NCI-H2107 treated with DMSO at 0.1 percent for 48 hours (cell line): ENCODE measurements around the gene KCNJ15.

ENCODE experiments used
- DNase-seq: peaks from one replicate; lab custom pipeline; 2025; ENCODE audit not compliant: unreplicated experiment; lab: John Stamatoyannopoulos, UW

KCNJ15 gene

DNA sequence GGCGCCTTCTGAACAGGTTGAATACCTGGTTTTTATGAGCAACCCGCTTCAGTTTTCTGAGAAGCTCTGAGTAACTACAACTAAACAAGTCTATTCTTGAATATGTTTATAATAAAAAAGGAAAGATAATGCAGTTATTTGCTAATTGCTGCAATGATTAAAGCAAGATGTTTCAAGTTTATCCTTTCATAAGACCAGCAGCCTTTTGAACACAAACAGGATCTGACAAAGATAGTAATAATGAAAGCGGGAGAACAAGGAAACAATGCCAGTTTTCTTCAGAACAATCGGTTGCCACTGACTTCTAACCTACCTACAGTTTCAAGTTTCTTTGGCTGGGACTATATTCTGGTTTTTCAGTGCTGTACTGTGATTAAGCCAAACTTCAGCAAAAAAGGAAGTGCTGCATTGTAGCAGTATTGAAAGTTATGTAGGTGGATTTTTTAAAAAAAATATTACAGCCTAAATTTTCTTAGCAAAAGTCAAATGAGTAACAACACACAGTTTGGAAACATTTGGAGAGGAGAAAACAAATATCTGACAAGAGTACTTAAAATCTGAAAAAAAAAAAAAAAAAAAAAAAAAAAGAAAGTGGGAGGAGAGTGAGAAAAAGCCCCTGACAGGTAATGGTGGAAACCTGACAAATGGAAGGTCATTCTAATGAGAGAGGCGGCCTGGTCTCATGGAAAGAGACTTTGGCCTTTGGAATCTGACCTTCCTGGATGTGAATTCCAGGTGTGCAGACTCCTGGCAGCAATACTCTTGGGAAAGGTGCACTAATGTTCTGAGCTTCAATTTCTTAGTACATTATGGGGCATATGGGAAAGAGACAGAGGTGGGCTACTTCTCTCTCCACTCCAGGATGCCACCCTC lies 11.4 kb downstream of the KCNJ15 start:
- no peak for DNase-seq

DNA sequence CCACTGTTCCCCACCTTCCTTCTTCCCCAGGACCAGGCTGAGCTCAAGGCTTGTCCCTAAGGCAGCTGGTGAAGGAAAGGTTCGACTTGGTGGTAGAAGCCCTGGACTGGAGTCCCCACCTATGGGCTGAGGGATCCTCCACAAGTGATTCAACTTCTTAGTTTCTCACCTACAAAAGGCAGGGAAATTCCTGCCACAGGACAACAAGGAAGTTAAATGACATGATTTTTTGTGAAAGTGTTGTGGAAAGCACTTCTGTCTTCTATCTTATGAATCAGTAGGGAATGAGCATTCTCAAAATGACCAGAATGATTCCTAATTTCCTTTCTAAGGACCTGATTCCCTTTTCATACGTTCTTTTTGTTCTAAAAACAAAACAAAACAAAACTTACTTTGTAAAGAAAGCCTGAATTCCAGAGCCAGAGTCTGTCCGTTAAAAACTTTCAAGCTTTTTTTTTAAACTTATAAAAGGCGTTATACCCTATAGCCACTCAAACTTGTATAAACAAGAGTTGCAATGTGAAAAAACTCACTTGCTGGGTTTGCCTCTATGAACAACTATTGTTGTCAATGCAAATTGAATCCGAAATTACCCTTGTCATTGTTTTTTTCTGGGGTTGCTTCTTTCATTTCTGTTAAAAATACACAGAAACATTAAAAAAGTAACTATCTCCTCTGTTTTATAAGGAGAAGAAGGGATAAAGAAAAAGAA lies 12.2 kb downstream of the KCNJ15 start:
- DNase-seq = no peak

- no peak for DNase-seq
These were observed 12.8 kb downstream of the KCNJ15 start for GRCh38 chr21:38269576-38269936.

DNA sequence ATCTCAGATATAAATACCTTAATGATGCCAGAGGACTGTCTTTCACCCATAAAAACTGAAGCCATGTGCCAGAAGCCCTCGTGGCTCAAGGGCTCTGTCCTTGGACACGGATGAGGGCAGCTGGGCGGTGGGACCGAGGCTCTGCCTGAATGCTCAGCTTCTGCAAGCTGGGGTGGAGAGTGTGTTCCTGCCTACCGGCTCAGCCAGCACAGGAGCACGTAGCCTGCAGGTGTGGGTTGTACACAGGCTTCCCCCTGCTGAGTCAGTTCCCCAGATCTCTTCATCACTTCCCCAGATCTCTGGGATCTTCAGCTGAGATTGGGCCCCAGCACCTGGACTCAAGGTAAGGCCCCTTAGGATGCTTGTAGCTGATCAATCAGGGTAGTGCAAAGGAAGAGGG lies 15.4 kb downstream of the KCNJ15 start:
- no peak for DNase-seq

DNA sequence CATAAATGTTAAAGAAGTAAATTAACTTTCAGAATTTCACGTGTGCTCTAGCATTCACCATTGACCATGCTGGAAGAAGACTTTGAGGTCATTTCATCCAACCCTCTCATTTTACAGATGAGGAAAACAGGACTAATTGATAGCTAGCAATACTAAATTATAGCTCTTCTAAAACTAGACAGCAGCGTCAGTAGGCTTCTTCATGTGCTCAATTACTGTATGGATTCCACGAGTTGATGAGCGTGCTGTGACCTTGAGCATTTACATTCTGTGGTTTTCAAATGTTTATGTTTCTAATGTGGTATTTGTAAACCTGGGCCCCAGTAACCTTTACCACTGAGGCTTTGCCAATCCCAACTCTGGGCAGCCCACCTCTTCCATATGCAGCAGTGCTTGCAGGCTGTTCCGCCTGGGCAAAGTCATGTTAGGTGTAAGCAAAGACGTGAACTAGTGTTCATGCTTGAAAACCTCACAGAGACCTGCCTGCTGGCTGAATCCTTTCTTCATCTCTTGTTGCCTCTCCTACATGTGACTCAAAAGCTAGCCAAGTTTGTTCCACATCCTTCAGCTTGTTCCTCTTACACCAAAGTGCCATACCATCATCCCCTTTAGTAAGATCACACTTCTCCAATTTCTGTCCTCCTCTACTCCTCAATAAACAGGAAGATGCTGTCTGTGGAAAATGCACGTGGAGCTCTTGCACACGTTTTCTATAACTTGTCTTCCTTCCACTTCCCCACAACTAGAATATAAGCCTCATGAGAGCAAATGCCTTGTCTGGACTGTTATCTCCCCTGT lies 17.2 kb downstream of the KCNJ15 start:
- no peak for DNase-seq

- no peak for DNase-seq
These were observed 20.8 kb downstream of the KCNJ15 start for GRCh38 chr21:38277501-38278131.

- no peak for DNase-seq
These were observed 23.7 kb downstream of the KCNJ15 start for GRCh38 chr21:38280454-38280853.

DNA sequence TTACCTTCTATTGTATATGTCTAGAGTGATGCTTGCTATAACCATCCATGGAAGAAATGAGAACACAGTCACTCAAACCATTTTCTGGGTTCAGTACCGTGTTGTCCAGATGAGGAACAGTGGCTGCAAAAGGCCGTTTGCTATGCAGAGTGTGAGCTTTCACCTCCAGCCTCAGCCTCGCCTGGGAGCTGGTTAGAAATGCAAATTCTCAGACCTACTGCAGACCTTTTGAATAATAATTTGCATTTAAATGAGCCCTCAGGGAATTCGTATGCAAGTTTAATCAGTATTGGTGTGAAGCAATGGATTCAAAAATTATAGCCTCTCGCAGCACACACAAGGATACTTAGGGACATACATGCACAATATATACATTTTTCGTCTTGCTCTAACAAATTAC lies 24.1 kb downstream of the KCNJ15 start:
- no peak for DNase-seq

DNA sequence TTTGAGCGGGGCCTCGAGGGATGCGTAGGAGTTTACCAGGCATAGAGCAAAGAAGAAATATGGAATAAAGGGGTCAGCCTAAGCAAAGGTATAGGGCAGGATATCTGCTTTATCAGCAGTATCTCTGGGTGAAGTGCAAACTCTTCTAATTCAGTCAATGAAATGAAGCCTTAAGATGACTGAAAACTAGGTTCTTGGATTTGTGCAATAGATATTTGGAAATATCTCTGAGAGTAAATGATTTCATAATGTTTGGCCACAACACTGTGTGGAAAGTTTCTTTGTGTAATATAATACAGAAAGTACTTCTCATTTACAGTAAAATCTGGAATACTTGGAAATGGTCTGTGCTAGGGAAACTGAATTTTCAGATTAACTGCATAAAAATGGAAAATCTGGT lies 26.1 kb downstream of the KCNJ15 start:
- no peak for DNase-seq

GRCh38 chr21:38284216-38284615 lies 27.4 kb downstream of the KCNJ15 start:
- no peak for DNase-seq

DNA sequence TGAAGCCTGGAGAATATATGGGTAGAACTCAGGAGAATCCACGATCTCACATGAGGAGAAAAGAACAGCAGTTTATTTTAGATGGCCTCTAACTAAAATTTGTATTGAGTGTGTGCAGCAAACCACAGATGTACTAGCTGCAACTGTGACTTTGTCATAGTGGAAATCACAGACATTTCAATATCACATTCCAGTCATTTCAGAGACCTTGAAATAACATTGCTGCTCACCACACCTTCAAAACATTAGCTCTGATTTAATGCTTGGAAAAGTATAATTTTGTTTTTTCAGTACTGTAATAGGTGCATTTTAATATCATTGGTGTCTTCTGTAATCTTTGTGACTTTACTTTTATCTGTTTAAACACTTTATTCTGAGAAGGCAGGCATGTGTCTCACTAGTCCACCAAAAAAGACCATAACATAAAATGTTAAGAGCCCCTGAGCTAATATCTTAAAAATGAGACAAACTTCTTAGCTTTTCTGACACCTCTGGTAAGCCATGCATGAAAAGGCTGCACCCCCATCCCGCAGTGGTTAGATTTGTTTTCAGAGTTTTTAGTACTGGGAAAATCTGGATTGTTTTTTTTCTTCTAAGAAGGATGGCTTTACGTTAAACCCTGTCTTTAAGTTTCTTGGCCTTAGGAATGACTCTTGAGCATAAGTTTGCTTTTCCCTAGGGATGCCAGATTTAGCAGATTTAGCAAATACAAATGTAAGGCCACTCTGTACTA lies 30.1 kb downstream of the KCNJ15 start:
- DNase-seq = no peak

GRCh38 chr21:38287476-38287875 lies 30.7 kb downstream of the KCNJ15 start:
- no peak for DNase-seq

DNA sequence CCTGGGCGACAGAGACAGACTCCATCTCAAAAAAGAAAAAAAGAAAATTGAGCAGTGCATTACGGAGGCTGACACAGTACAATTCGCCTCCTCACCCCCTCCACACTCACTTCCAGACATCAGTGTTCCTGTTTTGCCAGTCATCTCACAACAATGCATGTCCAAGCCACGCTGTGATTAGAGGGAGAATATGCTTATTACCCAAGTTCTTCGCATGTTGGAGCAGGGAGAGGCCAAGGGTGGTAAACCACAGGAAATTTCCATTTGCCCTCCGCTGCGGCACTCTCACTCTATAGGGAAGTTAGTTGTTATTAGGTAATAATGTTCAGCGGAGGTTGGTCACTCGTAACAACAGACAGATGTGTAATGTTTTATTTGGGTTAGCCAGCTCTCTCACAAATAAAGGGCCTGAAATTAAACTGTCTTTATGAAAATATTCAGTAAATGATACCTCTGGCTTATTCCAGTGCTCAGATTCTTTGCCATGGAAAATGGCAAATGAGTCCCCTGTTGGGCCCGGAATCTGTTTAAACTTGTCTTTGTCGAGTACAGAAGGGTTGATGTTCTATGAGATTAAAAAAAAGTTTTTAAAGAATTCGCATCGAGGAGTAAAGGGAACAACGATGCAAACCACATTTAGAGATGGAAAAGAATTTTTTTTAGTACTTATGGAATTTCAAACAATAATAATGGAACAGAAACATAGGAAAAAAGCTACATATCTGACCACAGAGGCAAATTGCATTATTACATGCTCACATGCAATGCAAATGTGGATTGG lies 33.1 kb downstream of the KCNJ15 start:
- DNase-seq = no peak

- no peak for DNase-seq
These were observed 34.0 kb downstream of the KCNJ15 start for GRCh38 chr21:38290809-38291208.

DNA sequence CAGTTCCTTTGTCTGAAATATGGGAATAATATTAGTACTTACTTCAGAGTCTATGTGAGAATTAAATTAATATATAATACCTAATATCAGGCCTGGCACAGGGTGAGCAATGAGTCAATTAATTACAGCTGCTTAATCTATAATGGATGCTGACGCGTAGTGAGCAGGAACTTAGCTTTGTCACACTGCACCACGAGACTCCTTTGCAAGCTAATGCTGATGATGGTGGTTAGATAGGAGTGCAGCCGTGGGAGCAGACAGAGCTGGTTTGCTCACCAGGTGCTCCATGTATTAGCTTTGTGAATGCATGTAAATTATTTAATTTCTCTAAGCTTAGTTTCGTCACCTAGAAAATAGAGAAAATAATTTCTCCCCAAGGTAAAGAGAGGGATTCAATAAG lies 35.1 kb downstream of the KCNJ15 start:
- no peak for DNase-seq

DNA sequence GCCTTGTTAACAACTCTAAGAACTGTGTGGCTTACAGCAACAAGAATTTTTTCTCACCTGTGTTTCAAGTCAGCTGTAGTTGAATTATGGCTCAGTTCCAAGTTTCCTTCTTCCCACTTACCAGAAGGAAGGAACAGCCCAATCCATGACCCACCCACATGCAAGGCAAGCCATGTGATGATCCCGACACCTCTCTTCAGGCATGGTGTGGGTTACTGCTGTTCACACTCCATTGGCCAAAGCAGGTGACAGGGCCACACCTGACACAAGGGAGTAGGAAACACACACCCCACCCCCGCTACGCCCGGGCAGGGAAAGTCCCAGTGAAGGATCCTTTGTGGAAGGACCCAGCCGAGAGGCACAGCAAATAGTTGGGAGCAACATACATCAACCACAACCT lies 36.3 kb downstream of the KCNJ15 start:
- no peak for DNase-seq

- no peak for DNase-seq
These were observed 37.0 kb downstream of the KCNJ15 start for GRCh38 chr21:38293765-38294164.

GRCh38 chr21:38294609-38295008 lies 37.8 kb downstream of the KCNJ15 start:
- DNase-seq = no peak

DNA sequence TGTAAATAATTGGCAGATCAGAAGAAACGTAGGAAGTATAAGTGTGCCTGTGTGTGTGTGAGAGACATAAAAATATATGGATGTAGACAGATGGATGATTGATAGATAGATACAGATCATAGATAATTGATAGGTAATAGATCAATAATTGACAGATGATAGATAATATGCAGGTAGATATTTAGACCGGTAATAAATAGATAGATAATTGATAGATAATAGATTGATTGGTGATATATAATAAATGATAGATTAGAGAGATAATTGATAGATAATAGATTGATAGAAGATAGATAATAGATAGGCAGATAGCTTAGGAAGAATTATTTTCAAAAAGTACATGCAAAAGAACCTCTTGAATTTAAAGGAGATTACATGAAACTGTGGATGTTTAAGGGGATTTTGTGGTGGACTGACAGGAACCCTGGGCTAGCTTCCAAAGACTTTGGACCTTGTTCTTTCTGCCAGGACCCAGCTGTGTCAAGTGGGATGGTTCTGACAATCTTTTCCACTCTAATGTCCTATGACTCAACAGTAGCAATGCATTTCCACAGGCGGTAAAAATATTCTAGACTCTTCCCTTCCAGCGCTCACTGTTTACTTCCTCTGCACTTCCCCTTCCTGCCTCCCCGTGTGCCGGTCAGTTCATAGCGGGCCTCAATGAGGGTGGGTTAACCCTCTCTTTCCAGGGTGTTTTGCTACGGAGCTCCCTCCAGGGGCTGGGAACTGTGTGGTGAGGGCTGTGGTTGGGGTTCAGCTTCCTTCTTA lies 39.4 kb downstream of the KCNJ15 start:
- DNase-seq = no peak
